Liver (tissue), 5 donors: ENCODE results near the gene SMC4. TPM values are rescaled to one million over a fixed set of nuclear protein-coding genes. Genes with fewer than 3 reads are reported as not detected.

Source experiments
- polyA plus RNA-seq, 2 donors: library from polyadenylated mRNA; stranded (reverse) in 1 of 2; unstranded in 1 of 2; fragments of 200-250 nt in 1 of 2; fragments of >200 nt in 1 of 2; fragmentation: Nextera tagmentation in 1 of 2; extraction: Ambion mirVana in 1 of 2; gene quantifications; one replicate each; pipeline versions ENCODE4 v1.2.1 to v1.2.3, GENCODE V29; 2013 to 2015
- small RNA-seq: library from RNA; depleted of rRNA; stranded (forward); fragments of <200 nt; gene quantifications from one replicate; pipeline ENCODE3, GENCODE V24; 2014
- total RNA-seq, 2 donors: library from RNA; depleted of rRNA; stranded (reverse); fragments of >200 nt; gene quantifications; one replicate each; pipeline ENCODE4 v1.2.3, GENCODE V29; 2014
- donor health status: healthy.
- donor health status: healthy.
- donor health status: healthy.

Gene SMC4
- total and polyA plus RNA-seq, 4 donors = 6.7 to 161 (median 17.1) TPM

Small RNA genes lying within 50 kb of the gene (small RNA-seq; reads per million reads assigned to genes)
- gene MIR15B (34.6 reads per million, percentile 96 among the genes with 10 or more reads in this experiment), gene MIR16-2 (9.9 reads per million, percentile 94 among the genes with 10 or more reads in this experiment), gene RNU7-136P (not detected)

Other genes starting within 250 kb of the SMC4 start
- 1 to 10 TPM in 1 of 2 donors, under 1 TPM in 1; 0.47 to 1.4 TPM for gene C3orf80, start 174.2 kb upstream of the SMC4 start, total RNA-seq
- gene C3orf80, start 174.2 kb upstream of the SMC4 start, polyA plus RNA-seq = under 1 TPM; 0.46 to 0.53 TPM
- gene IFT80, start 425 bp upstream of the SMC4 start, total RNA-seq = 10 to 100 TPM; 12.9 to 15.7 TPM
- 1 to 10 TPM; 3.5 to 3.6 TPM for gene IFT80, start 425 bp upstream of the SMC4 start, polyA plus RNA-seq
- gene TRIM59, start 50.1 kb downstream of the SMC4 start, total RNA-seq = 10 to 100 TPM in 1 of 2 donors, under 1 TPM in 1; 0.84 to 33.3 TPM
- under 1 TPM; 0.18 to 0.90 TPM for gene TRIM59, start 50.1 kb downstream of the SMC4 start, polyA plus RNA-seq
- 10 to 100 TPM; 13.8 to 14.1 TPM for gene KPNA4, start 165.9 kb downstream of the SMC4 start, total RNA-seq
- 1 to 10 TPM; 6.1 to 6.7 TPM for gene KPNA4, start 165.9 kb downstream of the SMC4 start, polyA plus RNA-seq